Neural cell (in vitro differentiated cells): Measurements from ENCODE around the gene EHMT1.

Experiments
- CTCF ChIP-seq: fragments of 450-650 bp; IDR thresholded peaks from 2 replicates; pipeline ENCODE4 v1.5.1; 2014; ENCODE audit warnings: antibody characterized with exemption, mild to moderate bottlenecking, moderate library complexity; ENCODE audit not compliant: poor library complexity, severe bottlenecking
- EP300 ChIP-seq: fragments of 450-650 bp; conservative IDR thresholded peaks from 2 replicates; pipeline ENCODE4 v1.6.1; 2014; ENCODE audit warnings: antibody characterized with exemption, mild to moderate bottlenecking, moderate library complexity; ENCODE audit not compliant: poor library complexity, severe bottlenecking
- EZH2 ChIP-seq: fragments of 200-600, 300-800 bp; shearing (Covaris generic), sonication (generic); IDR thresholded peaks from 2 replicates; pipeline ENCODE4 v1.6.1; 2014; ENCODE audit warnings: antibody characterized with exemption, low read length, borderline replicate concordance, mild to moderate bottlenecking; ENCODE audit not compliant: insufficient read depth, poor library complexity, severe bottlenecking
- POLR2AphosphoS5 ChIP-seq: IDR thresholded peaks from 2 replicates; pipeline ENCODE4 v1.6.1; 2012
- RAD21 ChIP-seq: fragments of 450-650 bp; conservative IDR thresholded peaks from 2 replicates; pipeline ENCODE4 v1.6.1; 2014; ENCODE audit warnings: antibody characterized with exemption, mild to moderate bottlenecking, moderate library complexity
- REST ChIP-seq: IDR thresholded peaks from 2 replicates; pipeline ENCODE4 v1.6.1; 2012; ENCODE audit warnings: borderline replicate concordance
- TAF1 ChIP-seq: IDR thresholded peaks from 2 replicates; pipeline ENCODE4 v1.6.1; 2012; ENCODE audit warnings: low read depth

- TF ChIP-seq CTCF, result no peak
- no peak for TF ChIP-seq EZH2
- TF ChIP-seq POLR2AphosphoS5, result no peak
- TF ChIP-seq EP300, result no peak
- TF ChIP-seq RAD21, result no peak
- TF ChIP-seq TAF1, result no peak
- TF ChIP-seq REST, result no peak
These were observed 206.7 kb downstream of the EHMT1 start for GRCh38 chr9:137825324-137825989.
